Measurements from ENCODE around the gene NDUFB2.

- TF ChIP-seq EZH2 (IDR thresholded peaks at IDR 0.05; ENCODE audit: insufficient read depth, poor library complexity, severe bottlenecking) (no peak), EZH2phosphoT487 (IDR thresholded peaks at IDR 0.05; ENCODE audit: insufficient read depth, low read depth) (no peak)
Observed at GRCh38 chr7:140683657-140684056, 12.9 kb upstream of the NDUFB2 start.

Data from GM23248 (cell line).